Glutamatergic neuron (in vitro differentiated cells): Measurements from ENCODE around the gene WNT7B. TPM values are rescaled to one million over a fixed set of nuclear protein-coding genes. Genes with fewer than 3 reads are reported as not detected.

Experiments
- DNase-seq: peaks from one replicate; pipeline ENCODE4 v3.0.0; 2022
- H3K27ac Mint-ChIP-seq: one replicate; pipeline ENCODE4 v1.8.0; 2020; ENCODE audit warnings: mild to moderate bottlenecking, mixed read lengths, inconsistent platforms; ENCODE audit not compliant: unreplicated experiment
- H3K27me3 Mint-ChIP-seq: one replicate; pipeline ENCODE4 v1.8.0; 2020; ENCODE audit warnings: mild to moderate bottlenecking, moderate library complexity, mixed read lengths, inconsistent platforms; ENCODE audit not compliant: unreplicated experiment
- H3K36me3 Mint-ChIP-seq: one replicate; pipeline ENCODE4 v1.8.0; 2020; ENCODE audit warnings: mild to moderate bottlenecking, mixed read lengths, inconsistent platforms; ENCODE audit not compliant: unreplicated experiment
- H3K4me1 Mint-ChIP-seq: one replicate; pipeline ENCODE4 v1.8.0; 2020; ENCODE audit warnings: mild to moderate bottlenecking, low read depth, mixed read lengths, inconsistent platforms; ENCODE audit not compliant: unreplicated experiment
- H3K4me3 Mint-ChIP-seq: one replicate; pipeline ENCODE4 v1.8.0; 2020; ENCODE audit warnings: mild to moderate bottlenecking, mixed read lengths, inconsistent platforms; ENCODE audit not compliant: unreplicated experiment
- H3K9me3 Mint-ChIP-seq: one replicate; pipeline ENCODE4 v1.8.0; 2020; ENCODE audit warnings: mild to moderate bottlenecking, moderate library complexity, mixed read lengths, inconsistent platforms; ENCODE audit not compliant: unreplicated experiment
- total RNA-seq: library from RNA; stranded (reverse); fragmentation: NEBNext Ultra II Directional; extraction: Animal tissue kit (Norgen Biotek cat#: 25700); gene quantifications from one replicate; pipeline ENCODE4 v1.2.1, GENCODE V29; 2021; ENCODE audit not compliant: unreplicated experiment
- TF ChIP-seq, protein P1 (sequence below): fragments of 200-600 bp; sonication (generic); IDR thresholded peaks from one replicate; pipeline ENCODE4 v1.5.0; 2021; ENCODE audit not compliant: partially characterized antibody, unreplicated experiment

WNT7B gene
- total RNA-seq, 1 donor from 2014 or later: 0.37 TPM

DNA sequence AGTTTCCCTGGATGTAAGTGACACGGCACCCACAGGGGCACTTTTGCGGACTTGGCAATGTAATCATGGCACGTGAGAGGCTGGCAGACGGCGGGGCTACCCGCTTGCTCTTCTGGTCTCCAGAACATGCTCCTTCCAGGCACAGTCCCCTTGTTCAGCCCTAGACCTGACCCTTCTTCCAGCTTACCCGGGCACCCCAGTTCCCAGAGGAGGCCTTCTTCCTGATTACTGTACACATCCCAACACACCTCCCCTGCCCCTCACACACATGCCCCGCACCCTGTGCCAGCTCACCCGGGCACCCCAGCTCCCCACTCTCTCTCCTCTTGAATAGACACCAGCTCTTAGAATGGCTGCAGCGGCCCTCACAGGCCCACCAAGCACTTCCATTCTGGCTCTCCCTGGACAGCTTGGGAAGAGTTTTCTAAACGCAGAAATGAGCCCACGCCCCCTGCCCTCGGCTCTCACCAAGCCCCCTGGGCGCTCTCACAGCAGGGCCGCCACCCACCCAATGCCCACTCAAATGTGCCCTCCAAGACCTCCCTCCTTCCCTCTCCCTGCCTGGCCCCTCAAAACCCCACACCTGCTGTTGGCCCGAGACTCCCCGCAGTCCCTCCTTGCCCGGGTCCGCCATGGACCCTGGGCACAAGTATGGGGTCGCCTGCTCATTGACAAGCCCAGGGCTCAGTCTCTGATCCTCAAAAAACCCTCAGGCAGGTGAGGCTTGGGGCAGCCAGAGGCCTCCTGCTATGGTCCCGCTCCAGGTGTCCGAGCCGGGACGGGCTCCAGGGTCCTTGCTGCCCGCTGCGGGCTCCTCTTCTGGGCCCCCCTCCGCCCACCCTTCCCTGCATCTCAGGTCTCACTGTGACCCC lies 88.5 kb downstream of the WNT7B start:
- peak; percentile 3 for DNase-seq
- Mint-ChIP-seq H3K9me3 (peaks cover 5% of the 10 kb centered on the region), H3K4me1 (no peaks in the 10 kb centered on the region), H3K27ac (no peak overlapping the region), H3K27me3 (peaks cover 4% of the 10 kb centered on the region), H3K36me3 (no peaks in the 10 kb centered on the region), H3K4me3 (no peak overlapping the region)
- TF ChIP-seq, protein P1, sequence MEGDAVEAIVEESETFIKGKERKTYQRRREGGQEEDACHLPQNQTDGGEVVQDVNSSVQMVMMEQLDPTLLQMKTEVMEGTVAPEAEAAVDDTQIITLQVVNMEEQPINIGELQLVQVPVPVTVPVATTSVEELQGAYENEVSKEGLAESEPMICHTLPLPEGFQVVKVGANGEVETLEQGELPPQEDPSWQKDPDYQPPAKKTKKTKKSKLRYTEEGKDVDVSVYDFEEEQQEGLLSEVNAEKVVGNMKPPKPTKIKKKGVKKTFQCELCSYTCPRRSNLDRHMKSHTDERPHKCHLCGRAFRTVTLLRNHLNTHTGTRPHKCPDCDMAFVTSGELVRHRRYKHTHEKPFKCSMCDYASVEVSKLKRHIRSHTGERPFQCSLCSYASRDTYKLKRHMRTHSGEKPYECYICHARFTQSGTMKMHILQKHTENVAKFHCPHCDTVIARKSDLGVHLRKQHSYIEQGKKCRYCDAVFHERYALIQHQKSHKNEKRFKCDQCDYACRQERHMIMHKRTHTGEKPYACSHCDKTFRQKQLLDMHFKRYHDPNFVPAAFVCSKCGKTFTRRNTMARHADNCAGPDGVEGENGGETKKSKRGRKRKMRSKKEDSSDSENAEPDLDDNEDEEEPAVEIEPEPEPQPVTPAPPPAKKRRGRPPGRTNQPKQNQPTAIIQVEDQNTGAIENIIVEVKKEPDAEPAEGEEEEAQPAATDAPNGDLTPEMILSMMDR: no peak

DNA sequence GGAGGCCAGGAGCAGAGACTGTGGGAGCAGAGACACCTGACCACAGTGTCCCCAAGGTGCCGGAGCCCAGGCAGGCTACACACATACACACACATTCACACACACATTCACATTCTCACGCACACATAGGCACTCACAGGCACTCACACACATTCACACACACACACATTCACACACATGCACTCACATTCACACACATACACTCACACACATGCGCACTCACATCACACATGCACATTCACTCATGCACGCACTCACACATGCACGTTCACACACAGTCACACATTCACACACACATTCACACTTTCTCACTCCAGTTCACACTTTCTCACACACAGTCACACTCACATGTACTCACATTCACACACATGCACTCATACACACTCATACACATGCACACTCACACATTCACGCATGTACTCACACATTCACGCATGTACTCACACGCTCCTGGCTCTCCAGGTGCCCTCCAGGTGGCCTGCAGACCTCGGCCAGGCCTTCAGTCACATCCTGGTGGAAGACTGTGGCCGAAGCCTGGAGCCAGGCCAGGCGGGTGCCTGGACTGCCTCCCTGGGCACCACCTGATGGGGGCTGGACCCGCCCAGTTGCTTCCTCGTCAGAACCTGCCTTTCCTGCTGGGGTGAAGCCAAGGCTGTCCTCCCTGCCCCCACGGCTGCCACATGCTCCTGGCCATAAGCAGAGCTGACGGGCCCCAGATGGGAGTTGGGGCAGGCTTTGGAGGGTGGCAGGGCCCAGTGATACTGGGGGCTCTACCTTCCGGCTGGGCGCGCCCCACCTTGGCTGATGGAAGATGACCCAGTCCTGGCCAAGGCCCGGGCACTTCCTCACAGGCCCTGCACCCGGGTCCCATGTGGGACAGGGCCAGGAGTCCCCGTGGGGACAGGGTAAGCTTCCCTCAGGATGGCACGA lies 89.5 kb downstream of the WNT7B start:
- Mint-ChIP-seq H3K27me3 (peaks cover 4% of the 10 kb centered on the region), H3K9me3 (peaks cover 5% of the 10 kb centered on the region), H3K4me3 (no peak overlapping the region), H3K27ac (no peak overlapping the region), H3K4me1 (no peaks in the 10 kb centered on the region), H3K36me3 (no peaks in the 10 kb centered on the region)
- TF ChIP-seq, protein P1: no peak
- DNase-seq: peak; percentile 12

DNA sequence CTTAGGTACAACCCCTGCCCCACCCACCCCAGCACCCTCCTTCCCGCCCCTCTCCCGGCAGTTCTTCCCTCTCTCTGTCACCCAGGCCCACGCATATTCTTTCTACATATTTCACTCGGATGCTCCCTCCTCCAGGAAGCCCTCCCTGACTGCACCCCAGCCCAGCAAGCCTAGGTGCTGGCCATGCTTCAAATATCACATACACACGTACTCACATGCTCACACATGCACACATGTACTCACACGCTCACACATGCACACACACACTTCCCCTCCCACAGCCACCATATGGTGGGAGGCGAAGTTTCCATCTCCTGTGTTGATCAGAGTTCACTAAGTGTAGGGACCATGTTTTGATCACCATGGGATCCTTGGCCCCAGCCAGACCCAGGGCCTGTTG lies 90.4 kb downstream of the WNT7B start:
- DNase-seq: no peak
- no peak overlapping the region for H3K27ac Mint-ChIP-seq
- H3K4me3 Mint-ChIP-seq: no peak overlapping the region
- H3K4me1 Mint-ChIP-seq: no peaks in the 10 kb centered on the region
- peaks cover 5% of the 10 kb centered on the region for H3K9me3 Mint-ChIP-seq
- H3K27me3 Mint-ChIP-seq: peaks cover 4% of the 10 kb centered on the region
- H3K36me3 Mint-ChIP-seq: no peaks in the 10 kb centered on the region
- TF ChIP-seq, protein P1: no peak

DNA sequence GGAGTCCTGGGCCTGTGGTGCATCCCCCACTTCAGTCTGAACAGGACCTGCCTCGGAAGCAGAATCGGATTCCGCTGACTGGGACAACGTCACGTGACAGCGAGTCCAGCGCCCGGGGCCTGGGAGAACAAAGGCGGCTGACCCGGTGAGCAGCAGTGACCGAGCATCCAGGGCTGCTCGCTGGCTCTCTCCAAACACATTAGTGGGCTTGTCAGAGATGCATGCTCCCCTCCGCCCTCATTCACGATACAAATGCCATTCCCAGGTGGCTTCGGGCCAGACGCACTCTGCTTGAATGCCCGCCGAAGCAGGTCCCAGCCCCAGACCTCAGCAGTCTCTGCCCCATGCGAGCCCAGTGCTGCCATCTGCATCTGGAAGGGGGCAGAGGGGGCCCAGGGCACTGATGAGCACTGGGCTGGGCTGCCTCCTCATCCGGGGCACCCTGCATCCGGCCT lies 91.0 kb downstream of the WNT7B start:
- H3K4me1 Mint-ChIP-seq: no peaks in the 10 kb centered on the region
- DNase-seq: no peak
- H3K27me3 Mint-ChIP-seq: peaks cover 4% of the 10 kb centered on the region
- H3K36me3 Mint-ChIP-seq: no peaks in the 10 kb centered on the region
- H3K27ac Mint-ChIP-seq: no peak overlapping the region
- H3K4me3 Mint-ChIP-seq: no peak overlapping the region
- peaks cover 4% of the 10 kb centered on the region for H3K9me3 Mint-ChIP-seq
- TF ChIP-seq, protein P1: no peak
